Adrenal gland (tissue), 5 donors: ENCODE results near the gene NFIB.

Source experiments
- POLR2A ChIP-seq, 2 donors: fragments of 450-650 bp; IDR thresholded peaks; one replicate each; pipeline ENCODE4 v1.6.1; 2017; ENCODE audit warnings: antibody characterized with exemption in 2 of 2, mild to moderate bottlenecking in 2 of 2, moderate library complexity in 1 of 2
- TF ChIP-seq, protein P1 (sequence below), 6 experiments: fragments of 450-650 bp in 4 of 6; fragments of 200-600 bp in 2 of 6; sonication (generic) in 1 of 6; IDR thresholded peaks; 1 replicate in 5 of 6; 2 replicates in 1 of 6; pipeline versions ENCODE4 v1.5.1 to v1.8.0; 2016 to 2021; ENCODE audit warnings: antibody characterized with exemption in 6 of 6, mild to moderate bottlenecking in 2 of 6, moderate library complexity in 1 of 6
- donor health status: DM: no; HTN: no; CAD: no.

DNA sequence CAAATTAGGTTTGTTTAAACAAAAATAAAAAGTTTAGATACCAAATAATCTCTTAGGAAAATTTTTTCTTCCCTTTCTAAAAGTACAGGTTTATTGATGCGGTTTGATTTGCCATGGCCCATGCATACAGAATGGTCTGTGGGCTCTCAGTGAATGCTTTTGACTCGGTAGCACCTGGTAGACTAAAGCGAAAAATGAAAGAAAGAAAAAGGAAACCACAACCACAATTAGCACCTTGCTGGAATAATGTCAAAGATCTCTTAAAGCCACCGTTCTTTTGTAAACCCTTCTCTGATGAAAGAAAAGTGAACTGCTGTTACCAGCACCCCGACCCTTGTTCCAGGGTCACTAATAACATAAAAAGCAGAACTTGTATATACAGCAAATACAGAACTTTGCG is 157.9 kb downstream of the NFIB start:
- no peak for TF ChIP-seq POLR2A (IDR thresholded peaks at IDR 0.05)
- TF ChIP-seq, protein P1, sequence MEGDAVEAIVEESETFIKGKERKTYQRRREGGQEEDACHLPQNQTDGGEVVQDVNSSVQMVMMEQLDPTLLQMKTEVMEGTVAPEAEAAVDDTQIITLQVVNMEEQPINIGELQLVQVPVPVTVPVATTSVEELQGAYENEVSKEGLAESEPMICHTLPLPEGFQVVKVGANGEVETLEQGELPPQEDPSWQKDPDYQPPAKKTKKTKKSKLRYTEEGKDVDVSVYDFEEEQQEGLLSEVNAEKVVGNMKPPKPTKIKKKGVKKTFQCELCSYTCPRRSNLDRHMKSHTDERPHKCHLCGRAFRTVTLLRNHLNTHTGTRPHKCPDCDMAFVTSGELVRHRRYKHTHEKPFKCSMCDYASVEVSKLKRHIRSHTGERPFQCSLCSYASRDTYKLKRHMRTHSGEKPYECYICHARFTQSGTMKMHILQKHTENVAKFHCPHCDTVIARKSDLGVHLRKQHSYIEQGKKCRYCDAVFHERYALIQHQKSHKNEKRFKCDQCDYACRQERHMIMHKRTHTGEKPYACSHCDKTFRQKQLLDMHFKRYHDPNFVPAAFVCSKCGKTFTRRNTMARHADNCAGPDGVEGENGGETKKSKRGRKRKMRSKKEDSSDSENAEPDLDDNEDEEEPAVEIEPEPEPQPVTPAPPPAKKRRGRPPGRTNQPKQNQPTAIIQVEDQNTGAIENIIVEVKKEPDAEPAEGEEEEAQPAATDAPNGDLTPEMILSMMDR (IDR thresholded peaks at IDR 0.05), result no peak
